ENCODE measurements around the gene GRWD1.
A peak's percentile ranks its signal among the peaks of the same experiment; 100 is the strongest.

Gene GRWD1

GRCh38 chr19:48445606-48446481, at the start of gene GRWD1:
Gene GRWD1 (plus strand): TSS chr19:48445983. CDS start chr19:48446006, 23 bp downstream.
- peak; percentile 88 for DNase-seq

DNA sequence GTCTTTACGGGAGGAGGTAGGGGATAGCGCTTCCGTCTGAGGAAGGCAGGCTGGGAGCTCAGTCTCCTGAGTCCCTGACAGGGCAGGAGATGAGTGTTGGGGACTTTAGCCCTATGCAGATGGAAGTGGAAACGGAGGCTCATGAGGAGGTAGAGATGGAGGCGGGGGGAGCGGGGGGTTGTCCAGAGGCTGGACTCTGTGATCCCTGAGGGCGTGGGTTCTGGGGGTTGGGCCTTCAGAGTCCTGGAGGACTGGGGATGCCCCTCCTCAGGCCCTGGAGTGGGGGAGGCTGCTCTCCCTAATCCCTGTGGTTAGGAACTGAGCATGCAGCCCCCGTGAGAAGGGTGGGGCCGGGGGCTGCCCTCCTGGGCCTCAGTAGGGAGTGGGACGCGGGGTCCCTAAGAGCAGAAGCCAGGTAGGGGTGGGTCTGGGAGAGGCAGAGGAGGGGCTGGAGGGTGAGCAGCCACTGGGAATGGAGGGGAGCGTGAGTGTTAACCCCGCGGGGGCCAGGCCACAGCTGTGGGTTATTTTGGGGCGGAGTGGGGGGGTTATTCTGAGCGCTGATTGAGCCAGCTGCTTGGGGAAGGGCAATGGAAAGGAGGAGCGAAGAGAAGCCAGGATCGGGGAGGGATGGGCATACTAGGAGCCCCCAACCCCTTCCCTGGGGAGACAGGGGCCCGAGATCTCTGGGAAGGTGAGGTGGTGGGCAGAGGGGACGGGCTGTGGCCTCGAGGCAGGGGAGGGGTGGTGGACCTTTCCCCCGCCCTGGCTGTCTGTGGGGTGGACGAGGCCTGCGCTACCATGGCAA, 49.6 kb upstream of the GRWD1 start:
- DNase-seq = no peak

GRCh38 chr19:48396824-48397176, 49.0 kb upstream of the GRWD1 start:
- DNase-seq = no peak

DNA sequence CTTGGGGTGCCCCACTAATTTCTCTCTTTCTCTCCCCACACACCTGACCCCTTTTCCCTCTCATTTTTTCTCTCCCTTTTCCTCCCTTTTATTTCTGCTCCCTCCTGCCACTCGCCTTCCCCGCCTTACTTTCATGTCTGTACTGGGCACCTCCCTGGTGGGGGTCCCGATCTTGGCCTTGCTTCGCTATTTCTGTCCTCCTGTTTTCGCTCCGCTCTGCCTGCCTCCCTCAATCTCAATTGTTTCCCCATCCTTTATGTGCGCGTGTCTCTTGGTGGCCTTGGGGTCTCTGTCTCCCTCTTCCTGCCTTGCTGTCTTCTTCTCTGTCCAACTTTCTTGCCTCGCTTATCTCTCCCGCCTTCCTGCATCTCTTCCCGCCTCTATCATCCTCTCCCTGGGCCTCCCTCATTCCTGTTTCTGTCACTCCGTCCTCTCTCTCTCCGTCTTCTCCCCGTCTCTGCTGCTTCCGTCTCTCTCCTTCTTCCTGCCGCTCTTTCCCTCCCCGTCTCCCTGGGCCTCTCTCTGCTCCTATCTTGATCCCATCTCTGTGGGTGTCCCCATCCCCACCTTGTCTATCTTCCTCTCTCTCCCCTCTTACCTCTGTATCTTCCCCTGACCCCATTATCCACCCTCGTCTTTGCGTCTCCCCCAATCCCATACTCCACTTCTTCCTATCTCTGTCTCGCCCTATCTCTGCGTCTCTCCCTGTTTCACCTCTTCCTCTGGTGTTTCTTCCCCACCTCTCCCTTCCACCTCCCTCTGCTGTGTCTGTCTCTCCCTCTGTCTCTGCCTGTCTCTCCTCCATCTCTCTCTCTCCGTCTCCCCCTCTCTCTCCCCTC, 48.3 kb upstream of the GRWD1 start:
- DNase-seq = no peak

DNA sequence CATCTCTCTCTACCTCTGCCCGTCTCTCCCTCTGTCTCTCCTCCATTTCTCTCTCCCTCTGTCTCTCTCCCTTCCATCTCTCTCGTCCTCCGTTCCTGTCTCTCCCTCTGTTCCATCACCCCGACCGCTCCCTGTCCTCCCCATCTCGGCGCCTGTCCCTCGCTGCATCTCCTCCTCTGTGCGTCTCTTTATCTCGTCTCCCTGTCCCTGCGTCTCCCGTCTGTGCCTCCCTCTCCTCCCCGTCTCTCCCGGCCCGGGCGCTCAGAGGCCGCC, 47.7 kb upstream of the GRWD1 start:
- no peak for DNase-seq

GRCh38 chr19:48398375-48399235, 47.2 kb upstream of the GRWD1 start:
- DNase-seq = peak; percentile 83

GRCh38 chr19:48400018-48400742, 45.6 kb upstream of the GRWD1 start:
- DNase-seq = no peak

DNA sequence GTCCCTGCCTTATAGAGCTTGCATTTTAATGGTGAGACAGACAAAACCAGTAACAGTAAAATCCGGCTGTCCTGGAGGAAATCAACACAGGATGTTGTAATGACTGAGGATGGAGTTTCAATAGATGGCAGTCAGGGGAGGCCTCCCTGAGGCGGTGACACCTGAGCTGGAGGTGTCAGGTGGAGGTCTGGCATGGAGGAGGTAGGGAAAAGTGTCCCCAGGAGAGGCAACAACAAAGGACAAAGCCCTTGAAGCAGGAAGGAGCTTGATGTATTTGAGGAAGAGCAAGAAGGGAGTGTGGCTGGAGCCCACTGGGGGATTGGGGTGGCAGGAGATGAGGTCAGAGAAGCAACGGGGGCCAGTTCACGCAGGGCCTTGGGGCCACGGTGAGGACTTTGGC, 44.5 kb upstream of the GRWD1 start:
- DNase-seq = no peak

- DNase-seq = no peak
These were observed 42.2 kb upstream of the GRWD1 start for GRCh38 chr19:48403606-48404005.

- DNase-seq = no peak
These were observed 40.6 kb upstream of the GRWD1 start for GRCh38 chr19:48405010-48405659.

DNA sequence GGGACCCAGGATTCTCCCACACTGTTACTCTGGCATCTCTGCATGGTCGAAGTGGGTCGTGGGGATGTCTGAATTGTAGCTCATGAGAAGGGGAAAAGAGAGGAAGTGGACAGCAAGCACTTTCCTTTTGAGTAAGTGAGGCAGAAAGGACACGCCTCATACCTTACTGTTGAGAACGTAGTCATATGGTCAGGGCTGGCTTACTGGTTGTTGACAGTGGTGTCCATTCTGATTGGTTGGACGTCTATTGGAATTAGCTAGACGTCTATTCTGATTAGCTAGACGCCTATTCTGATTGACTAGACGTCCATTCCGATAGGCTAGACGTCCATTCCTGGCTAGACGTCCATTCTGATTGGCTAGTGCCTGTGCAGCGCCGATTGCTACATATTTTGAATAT, 39.9 kb upstream of the GRWD1 start:
- no peak for DNase-seq

- DNase-seq = no peak
These were observed 31.8 kb upstream of the GRWD1 start for GRCh38 chr19:48413879-48414587.

DNA sequence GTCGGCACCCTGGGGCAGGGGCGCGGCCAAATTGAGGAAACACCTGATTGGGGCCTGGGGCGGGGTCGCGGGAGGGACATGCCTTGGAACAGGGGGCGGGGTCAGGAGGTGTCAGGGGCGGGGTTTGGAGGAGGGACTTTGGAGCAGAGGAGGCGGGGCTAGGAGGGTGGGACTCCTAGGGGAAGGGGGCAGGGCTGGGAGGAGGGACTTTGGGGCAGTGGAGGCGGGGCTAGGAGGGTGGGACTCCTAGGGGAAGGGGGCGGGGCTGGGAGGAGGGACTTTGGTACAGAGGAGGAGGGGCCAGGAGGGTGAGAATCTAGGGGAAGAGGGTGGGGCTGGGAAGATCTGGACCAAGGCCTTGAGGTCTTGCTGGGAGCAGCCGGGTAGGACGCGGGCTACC, 30.4 kb upstream of the GRWD1 start:
- peak; percentile 58 for DNase-seq

DNA sequence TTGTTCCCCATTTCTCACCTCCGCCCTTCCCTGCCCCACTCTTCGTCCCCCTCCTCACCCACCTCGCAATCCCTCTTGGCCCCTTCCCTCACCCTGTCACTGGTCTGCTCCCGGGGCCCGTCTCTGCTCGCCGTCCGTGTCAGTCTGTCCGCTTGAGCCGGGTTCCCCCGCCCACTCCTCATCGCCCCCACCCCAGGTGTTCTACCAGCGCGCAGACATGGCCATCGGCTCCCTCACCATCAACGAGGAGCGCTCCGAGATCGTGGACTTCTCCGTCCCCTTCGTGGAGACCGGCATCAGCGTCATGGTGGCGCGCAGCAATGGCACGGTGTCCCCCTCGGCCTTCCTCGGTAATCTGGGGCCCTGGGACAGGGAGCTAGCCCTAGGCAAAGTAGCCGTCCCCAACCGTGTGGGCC, 30.0 kb upstream of the GRWD1 start:
- no peak for DNase-seq

GRCh38 chr19:48417421-48417820, 28.4 kb upstream of the GRWD1 start:
- DNase-seq = no peak

DNA sequence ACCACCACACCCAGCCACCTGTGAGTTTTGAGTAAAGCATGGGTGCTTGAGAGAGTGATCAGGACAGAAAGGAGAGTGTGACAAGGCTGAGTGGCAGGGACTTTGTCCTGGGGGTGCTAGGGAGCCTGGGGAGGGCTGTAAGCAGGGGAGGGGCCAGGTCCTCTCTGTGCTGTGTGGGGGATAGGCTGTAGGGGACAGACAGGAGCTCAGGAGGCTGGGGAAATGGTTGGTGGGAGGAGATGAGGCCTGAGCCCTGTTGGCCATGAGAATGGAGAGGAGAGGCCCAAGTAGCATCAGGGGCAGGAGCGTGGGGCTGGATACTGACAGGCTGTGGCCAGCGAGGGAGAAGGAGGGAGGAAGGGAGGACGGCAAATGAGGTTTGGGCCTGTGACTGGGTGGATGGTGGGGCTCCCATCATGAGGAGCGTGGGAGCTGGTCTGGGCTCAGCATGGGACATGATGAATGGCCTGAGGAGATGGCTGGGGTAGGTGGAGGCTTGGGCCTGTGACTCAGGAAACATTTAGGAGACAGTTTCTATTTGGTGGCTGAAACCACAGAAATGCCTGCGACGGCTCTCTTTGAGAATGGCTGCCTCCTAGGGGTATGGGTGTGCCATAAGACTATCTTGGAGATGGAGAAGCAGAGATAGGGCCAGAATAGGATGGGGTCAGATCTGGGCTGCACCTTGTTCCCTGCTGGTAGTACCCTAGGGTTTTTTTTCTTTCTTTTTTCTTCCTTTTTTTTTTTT, 27.3 kb upstream of the GRWD1 start:
- DNase-seq = no peak

DNA sequence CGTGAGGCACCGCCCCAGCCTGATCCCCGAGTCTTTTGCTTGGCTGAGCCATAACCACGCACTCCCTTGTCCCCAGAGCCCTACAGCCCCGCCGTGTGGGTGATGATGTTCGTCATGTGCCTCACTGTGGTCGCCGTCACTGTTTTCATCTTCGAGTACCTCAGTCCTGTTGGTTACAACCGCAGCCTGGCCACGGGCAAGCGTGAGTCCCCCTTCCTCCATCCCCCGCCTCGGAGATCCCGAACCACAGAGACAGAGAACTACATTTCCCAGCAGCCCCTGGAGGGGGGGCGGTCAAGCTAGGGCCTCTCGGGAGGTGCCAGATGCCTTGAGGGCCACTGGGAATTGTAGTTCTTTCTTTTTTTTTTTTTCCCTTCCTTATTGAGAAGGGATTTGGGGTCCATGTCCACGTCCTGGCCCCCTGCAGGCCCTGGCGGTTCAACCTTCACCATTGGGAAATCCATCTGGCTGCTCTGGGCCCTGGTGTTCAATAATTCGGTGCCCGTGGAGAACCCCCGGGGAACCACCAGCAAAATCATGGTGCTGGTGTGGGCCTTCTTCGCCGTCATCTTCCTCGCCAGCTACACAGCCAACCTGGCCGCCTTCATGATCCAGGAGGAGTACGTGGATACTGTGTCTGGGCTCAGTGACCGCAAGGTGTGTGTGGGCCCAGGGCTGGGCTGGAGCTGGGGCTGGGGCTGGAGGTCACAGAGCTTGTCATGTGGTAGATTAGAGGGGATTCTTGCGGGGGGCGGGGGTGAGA, 26.4 kb upstream of the GRWD1 start:
- DNase-seq = peak; percentile 56

- no peak for DNase-seq
These were observed 24.2 kb upstream of the GRWD1 start for GRCh38 chr19:48421548-48421947.

- DNase-seq = no peak
These were observed 21.0 kb upstream of the GRWD1 start for GRCh38 chr19:48424694-48425219.

All from stimulated activated CD4-positive, alpha-beta T cell treated with anti-CD3 and anti-CD28 coated beads, Interleukin-12 subunit alpha, Interleukin-12 subunit beta, amount 100 ng/mL, for 4 hours (primary cell).